Thyroid gland (tissue), 4 donors: ENCODE measurements around the gene PAX5.

Experiments
- POLR2A ChIP-seq, 2 donors: fragments of 450-650 bp; IDR thresholded peaks; one replicate each; pipeline ENCODE4 v1.6.1; 2017; ENCODE audit warnings: antibody characterized with exemption in 2 of 2, mild to moderate bottlenecking in 2 of 2, moderate library complexity in 1 of 2
- TF ChIP-seq, protein P1 (sequence below), 6 experiments: fragments of 200-600 bp in 3 of 6; fragments of 450-650 bp in 3 of 6; sonication (generic) in 3 of 6; IDR thresholded peaks; one replicate each; pipeline ENCODE4 v1.5.1; 2016 to 2019; ENCODE audit warnings: antibody characterized with exemption in 6 of 6, mild to moderate bottlenecking in 2 of 6, inconsistent platforms in 1 of 6, moderate library complexity in 1 of 6

DNA sequence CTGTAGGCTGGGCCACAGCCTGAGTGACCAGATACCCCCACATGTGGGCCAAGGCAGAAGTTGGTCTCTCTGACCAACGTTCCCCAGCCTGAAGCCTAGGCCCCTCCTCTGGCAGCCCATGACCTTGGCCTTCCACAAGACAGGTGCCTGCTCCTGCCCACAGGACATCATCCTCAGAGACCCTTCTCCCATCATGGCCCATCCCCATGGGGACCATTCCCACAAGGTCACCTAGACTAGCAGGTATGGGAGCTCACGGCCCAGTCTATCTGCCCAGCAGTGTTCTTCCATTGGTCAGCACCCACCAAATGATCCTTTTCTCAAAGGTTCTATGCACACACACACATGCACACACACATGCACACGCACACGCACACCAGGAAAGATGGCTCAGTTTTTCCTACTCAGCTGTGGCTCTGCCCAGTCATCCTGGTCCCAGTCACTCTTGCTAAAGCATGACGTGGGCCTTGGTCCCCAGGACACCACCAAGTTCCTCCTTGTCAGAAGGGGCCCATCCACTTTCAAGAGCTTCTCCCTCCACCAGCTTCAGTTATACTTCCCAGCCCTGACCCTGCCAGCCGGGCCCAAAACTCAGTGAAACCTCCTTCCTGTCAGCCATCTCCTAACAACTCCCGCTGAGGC is 65.4 kb downstream of the PAX5 start:
- TF ChIP-seq POLR2A (IDR thresholded peaks at IDR 0.05): no peak
- TF ChIP-seq, protein P1, sequence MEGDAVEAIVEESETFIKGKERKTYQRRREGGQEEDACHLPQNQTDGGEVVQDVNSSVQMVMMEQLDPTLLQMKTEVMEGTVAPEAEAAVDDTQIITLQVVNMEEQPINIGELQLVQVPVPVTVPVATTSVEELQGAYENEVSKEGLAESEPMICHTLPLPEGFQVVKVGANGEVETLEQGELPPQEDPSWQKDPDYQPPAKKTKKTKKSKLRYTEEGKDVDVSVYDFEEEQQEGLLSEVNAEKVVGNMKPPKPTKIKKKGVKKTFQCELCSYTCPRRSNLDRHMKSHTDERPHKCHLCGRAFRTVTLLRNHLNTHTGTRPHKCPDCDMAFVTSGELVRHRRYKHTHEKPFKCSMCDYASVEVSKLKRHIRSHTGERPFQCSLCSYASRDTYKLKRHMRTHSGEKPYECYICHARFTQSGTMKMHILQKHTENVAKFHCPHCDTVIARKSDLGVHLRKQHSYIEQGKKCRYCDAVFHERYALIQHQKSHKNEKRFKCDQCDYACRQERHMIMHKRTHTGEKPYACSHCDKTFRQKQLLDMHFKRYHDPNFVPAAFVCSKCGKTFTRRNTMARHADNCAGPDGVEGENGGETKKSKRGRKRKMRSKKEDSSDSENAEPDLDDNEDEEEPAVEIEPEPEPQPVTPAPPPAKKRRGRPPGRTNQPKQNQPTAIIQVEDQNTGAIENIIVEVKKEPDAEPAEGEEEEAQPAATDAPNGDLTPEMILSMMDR (IDR thresholded peaks at IDR 0.05): no peak
